ENCODE results near the gene NID1. TPM values are rescaled to one million over a fixed set of nuclear protein-coding genes. Genes with fewer than 3 reads are reported as not detected.

Gene NID1
- total and polyA plus RNA-seq, 7 donors: 12.0 to 31.8 (median 22.2) TPM

- no peak for ATAC-seq
- no peak for DNase-seq
- Histone ChIP-seq H3K4me3 (no peak overlapping the region), H3K9me3 (no peaks in the 10 kb centered on the region), H3K27me3 (ENCODE audit: insufficient read depth in 3 of 3, low read length in 2 of 3) (no peaks in the 10 kb centered on the region), H3K36me3 (ENCODE audit: insufficient read depth in 1 of 2, low read depth in 1 of 2) (peaks cover 5 to 15% of the 10 kb centered on the region in 2 donors), H3K27ac (no peak overlapping the region), H3K4me1 (no peaks in the 10 kb centered on the region)
- WGBS, 3 donors: 84 to 88% (median 86%) methylated on average over 4 of the region's 4 CpGs
- TF ChIP-seq CTCF (IDR thresholded peaks at IDR 0.05): no peak
- intact Hi-C loops (cut with DNase I): no loop called here
Measured at GRCh38 chr1:236033336-236033735, 31.6 kb downstream of the NID1 start.

GRCh38 chr1:236030534-236030933 is 34.4 kb downstream of the NID1 start:
- TF ChIP-seq CTCF (IDR thresholded peaks at IDR 0.05): no peak
- Histone ChIP-seq H3K4me3 (no peak overlapping the region), H3K9me3 (no peaks in the 10 kb centered on the region), H3K27me3 (ENCODE audit: insufficient read depth in 3 of 3, low read length in 2 of 3) (no peaks in the 10 kb centered on the region), H3K36me3 (ENCODE audit: insufficient read depth in 1 of 2, low read depth in 1 of 2) (peaks cover 5 to 25% of the 10 kb centered on the region in 2 donors), H3K4me1 (no peaks in the 10 kb centered on the region), H3K27ac (no peak overlapping the region)
- WGBS, 3 donors: 70 to 77% (median 71%) methylated on average over 3 of the region's 3 CpGs
- ATAC-seq (no peak), DNase-seq (no peak)
- intact Hi-C loops (cut with DNase I): no loop called here

GRCh38 chr1:236029428-236029940 is 35.4 kb downstream of the NID1 start:
- Histone ChIP-seq H3K27me3 (ENCODE audit: insufficient read depth in 3 of 3, low read length in 2 of 3) (no peaks in the 10 kb centered on the region), H3K27ac (no peak overlapping the region), H3K4me3 (no peak overlapping the region), H3K36me3 (ENCODE audit: insufficient read depth in 1 of 2, low read depth in 1 of 2) (peaks cover 5 to 31% of the 10 kb centered on the region in 2 donors), H3K4me1 (no peaks in the 10 kb centered on the region), H3K9me3 (no peaks in the 10 kb centered on the region)
- no peak for DNase-seq
- WGBS, 3 donors: 89 to 95% (median 95%) methylated on average over 26 of the region's 26 CpGs
- intact Hi-C loops (cut with DNase I): no loop called here
- TF ChIP-seq CTCF (IDR thresholded peaks at IDR 0.05): no peak
- no peak for ATAC-seq

- no peak overlapping the region for H3K27ac ChIP-seq
- no peak for ATAC-seq
- WGBS, 3 donors: 95 to 97% (median 96%) methylated on average over 4 of the region's 4 CpGs
- intact Hi-C loops (cut with DNase I): no loop called here
- no peaks in the 10 kb centered on the region for H3K27me3 ChIP-seq (ENCODE audit: insufficient read depth in 3 of 3, low read length in 2 of 3)
- H3K4me3 ChIP-seq: no peak overlapping the region
- H3K4me1 ChIP-seq: no peaks in the 10 kb centered on the region
- H3K36me3 ChIP-seq (ENCODE audit: insufficient read depth in 1 of 2, low read depth in 1 of 2): peaks cover under 1 to 44% of the 10 kb centered on the region in 2 donors
- TF ChIP-seq CTCF (IDR thresholded peaks at IDR 0.05): no peak
- H3K9me3 ChIP-seq: no peaks in the 10 kb centered on the region
- no peak for DNase-seq
Measured at GRCh38 chr1:236027104-236027503, 37.8 kb downstream of the NID1 start.

- Histone ChIP-seq H3K27ac (no peak overlapping the region), H3K4me3 (no peak overlapping the region), H3K9me3 (no peaks in the 10 kb centered on the region), H3K36me3 (ENCODE audit: insufficient read depth in 1 of 2, low read depth in 1 of 2) (peaks cover 0 to 38% of the 10 kb centered on the region in 2 donors), H3K4me1 (no peaks in the 10 kb centered on the region), H3K27me3 (ENCODE audit: insufficient read depth in 3 of 3, low read length in 2 of 3) (no peaks in the 10 kb centered on the region)
- 94 to 98% (median 96%) methylated on average over 14 of the region's 14 CpGs for WGBS, 3 donors
- no peak for DNase-seq
- ATAC-seq: no peak
- no peak for TF ChIP-seq CTCF (IDR thresholded peaks at IDR 0.05)
- intact Hi-C loops (cut with DNase I): no loop called here
Measured at GRCh38 chr1:236025836-236026235, 39.1 kb downstream of the NID1 start.

All from psoas muscle (tissue), 8 donors.